Erythroblast (primary cell): Measurements from ENCODE around the gene KIF6.

Experiments used
- GATA1 ChIP-seq: IDR thresholded peaks from 2 replicates; pipeline ENCODE4 v1.6.1; 2011; ENCODE audit warnings: low read depth, mild to moderate bottlenecking, control low read depth, low read length, moderate library complexity
- POLR2A ChIP-seq: IDR thresholded peaks from 2 replicates; pipeline ENCODE4 v1.6.1; 2011; ENCODE audit warnings: mild to moderate bottlenecking, low read length

GRCh38 chr6:39646751-39647420 is 78.3 kb downstream of the KIF6 start:
- TF ChIP-seq POLR2A = no peak
- no peak for TF ChIP-seq GATA1
